Measurements from ENCODE around the gene NFE2L2. TPM values are rescaled to one million over a fixed set of nuclear protein-coding genes. Genes with fewer than 3 reads are reported as not detected.
A peak's percentile ranks its signal among the peaks of the same experiment; 100 is the strongest.

Gene NFE2L2
- total and polyA plus RNA-seq, 9 of the 15 experiments (the other 6 are each of a cell fraction or from before 2014, with no cell fraction given): 29.3 to 120 (median 59.3) TPM

DNA sequence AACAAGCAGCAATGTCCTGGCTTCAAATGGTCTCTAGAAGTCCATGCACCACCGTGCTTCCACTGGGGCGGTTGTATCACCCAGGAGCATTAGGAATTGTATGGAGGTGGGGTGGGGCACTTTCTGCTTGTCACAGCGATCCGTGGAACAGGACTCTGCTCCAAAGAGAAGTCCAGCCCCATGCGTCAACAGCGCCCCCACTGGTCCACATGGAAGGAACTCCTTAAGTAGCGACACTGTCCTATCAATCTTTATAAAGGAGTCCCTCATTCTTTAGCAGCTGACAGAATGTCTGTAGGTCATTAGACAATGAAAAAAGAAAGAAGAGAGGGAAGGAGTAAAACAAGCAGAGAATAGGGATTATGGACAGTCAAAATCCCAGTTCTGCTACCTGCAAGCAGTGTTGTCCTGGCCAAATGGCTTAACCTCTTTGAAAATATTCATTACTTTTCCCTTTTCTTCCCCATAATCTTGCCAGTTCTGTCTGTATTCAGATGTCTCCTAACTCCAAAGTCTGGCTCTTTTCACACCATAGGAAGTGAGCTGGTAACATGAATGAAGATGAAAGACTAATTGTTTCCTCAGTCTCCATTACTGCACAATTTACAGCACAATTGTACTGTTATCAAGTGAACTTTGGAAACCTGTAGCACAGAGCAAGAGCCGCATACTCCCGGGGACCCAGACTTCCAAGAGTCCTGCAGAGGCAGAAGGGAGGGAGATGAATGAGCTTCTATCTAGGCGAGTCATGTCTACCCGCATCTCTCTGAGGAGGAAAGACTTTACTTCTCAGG is 9.9 kb downstream of the NFE2L2 start (continued):
- TF ChIP-seq ZNF274 (IDR thresholded peaks at IDR 0.05; ENCODE audit: borderline replicate concordance, low read depth, low read length) (no peak), TFAM (CRISPR knock-in tag; conservative IDR thresholded peaks at IDR 0.05) (no peak), HNRNPL (IDR thresholded peaks at IDR 0.05; ENCODE audit: low read depth, low read length) (no peak), LARP7 (IDR thresholded peaks at IDR 0.05) (no peak), KLF13 (tag; IDR thresholded peaks at IDR 0.05; ENCODE audit: borderline replicate concordance, low read depth) (no peak), HMG20A (CRISPR knock-in tag; conservative IDR thresholded peaks at IDR 0.05) (no peak), ELF4 (CRISPR knock-in tag; IDR thresholded peaks at IDR 0.05) (no peak), HNRNPH1 (optimal IDR thresholded peaks at IDR 0.05; ENCODE audit: low read depth, low read length) (no peak), HNRNPK (IDR thresholded peaks at IDR 0.05; ENCODE audit: low read depth, low read length, poor library complexity, severe bottlenecking) (no peak), MCM2 (IDR thresholded peaks at IDR 0.05; ENCODE audit: low read depth) (no peak), ZNF551 (CRISPR knock-in tag; IDR thresholded peaks at IDR 0.05) (no peak), MTF1 (CRISPR knock-in tag; IDR thresholded peaks at IDR 0.05; ENCODE audit: borderline replicate concordance) (no peak), TCF3 (CRISPR knock-in tag; IDR thresholded peaks at IDR 0.05) (no peak), ZNF436 (CRISPR knock-in tag; IDR thresholded peaks at IDR 0.05) (no peak), EHMT2 (IDR thresholded peaks at IDR 0.05) (peak; percentile 46; the same call in 1 of the 2 replicates), ZNF76 (CRISPR knock-in tag; IDR thresholded peaks at IDR 0.05; ENCODE audit: borderline replicate concordance) (no peak), SRF (CRISPR knock-in tag; IDR thresholded peaks at IDR 0.05) (no peak), L3MBTL2 (IDR thresholded peaks at IDR 0.05) (no peak; the same call in 1 of the 2 replicates)
- TF ChIP-seq, protein P1, sequence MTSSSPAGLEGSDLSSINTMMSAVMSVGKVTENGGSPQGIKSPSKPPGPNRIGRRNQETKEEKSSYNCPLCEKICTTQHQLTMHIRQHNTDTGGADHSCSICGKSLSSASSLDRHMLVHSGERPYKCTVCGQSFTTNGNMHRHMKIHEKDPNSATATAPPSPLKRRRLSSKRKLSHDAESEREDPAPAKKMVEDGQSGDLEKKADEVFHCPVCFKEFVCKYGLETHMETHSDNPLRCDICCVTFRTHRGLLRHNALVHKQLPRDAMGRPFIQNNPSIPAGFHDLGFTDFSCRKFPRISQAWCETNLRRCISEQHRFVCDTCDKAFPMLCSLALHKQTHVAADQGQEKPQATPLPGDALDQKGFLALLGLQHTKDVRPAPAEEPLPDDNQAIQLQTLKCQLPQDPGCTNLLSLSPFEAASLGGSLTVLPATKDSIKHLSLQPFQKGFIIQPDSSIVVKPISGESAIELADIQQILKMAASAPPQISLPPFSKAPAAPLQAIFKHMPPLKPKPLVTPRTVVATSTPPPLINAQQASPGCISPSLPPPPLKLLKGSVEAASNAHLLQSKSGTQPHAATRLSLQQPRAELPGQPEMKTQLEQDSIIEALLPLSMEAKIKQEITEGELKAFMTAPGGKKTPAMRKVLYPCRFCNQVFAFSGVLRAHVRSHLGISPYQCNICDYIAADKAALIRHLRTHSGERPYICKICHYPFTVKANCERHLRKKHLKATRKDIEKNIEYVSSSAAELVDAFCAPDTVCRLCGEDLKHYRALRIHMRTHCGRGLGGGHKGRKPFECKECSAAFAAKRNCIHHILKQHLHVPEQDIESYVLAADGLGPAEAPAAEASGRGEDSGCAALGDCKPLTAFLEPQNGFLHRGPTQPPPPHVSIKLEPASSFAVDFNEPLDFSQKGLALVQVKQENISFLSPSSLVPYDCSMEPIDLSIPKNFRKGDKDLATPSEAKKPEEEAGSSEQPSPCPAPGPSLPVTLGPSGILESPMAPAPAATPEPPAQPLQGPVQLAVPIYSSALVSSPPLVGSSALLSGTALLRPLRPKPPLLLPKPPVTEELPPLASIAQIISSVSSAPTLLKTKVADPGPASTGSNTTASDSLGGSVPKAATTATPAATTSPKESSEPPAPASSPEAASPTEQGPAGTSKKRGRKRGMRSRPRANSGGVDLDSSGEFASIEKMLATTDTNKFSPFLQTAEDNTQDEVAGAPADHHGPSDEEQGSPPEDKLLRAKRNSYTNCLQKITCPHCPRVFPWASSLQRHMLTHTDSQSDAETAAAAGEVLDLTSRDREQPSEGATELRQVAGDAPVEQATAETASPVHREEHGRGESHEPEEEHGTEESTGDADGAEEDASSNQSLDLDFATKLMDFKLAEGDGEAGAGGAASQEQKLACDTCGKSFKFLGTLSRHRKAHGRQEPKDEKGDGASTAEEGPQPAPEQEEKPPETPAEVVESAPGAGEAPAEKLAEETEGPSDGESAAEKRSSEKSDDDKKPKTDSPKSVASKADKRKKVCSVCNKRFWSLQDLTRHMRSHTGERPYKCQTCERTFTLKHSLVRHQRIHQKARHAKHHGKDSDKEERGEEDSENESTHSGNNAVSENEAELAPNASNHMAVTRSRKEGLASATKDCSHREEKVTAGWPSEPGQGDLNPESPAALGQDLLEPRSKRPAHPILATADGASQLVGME (CRISPR knock-in tag; IDR thresholded peaks at IDR 0.05): no peak
- TF ChIP-seq, protein P2, sequence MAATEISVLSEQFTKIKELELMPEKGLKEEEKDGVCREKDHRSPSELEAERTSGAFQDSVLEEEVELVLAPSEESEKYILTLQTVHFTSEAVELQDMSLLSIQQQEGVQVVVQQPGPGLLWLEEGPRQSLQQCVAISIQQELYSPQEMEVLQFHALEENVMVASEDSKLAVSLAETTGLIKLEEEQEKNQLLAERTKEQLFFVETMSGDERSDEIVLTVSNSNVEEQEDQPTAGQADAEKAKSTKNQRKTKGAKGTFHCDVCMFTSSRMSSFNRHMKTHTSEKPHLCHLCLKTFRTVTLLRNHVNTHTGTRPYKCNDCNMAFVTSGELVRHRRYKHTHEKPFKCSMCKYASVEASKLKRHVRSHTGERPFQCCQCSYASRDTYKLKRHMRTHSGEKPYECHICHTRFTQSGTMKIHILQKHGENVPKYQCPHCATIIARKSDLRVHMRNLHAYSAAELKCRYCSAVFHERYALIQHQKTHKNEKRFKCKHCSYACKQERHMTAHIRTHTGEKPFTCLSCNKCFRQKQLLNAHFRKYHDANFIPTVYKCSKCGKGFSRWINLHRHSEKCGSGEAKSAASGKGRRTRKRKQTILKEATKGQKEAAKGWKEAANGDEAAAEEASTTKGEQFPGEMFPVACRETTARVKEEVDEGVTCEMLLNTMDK (IDR thresholded peaks at IDR 0.05; ENCODE audit: borderline replicate concordance, insufficient read depth, low read depth, low read length, poor library complexity, severe bottlenecking): peak; percentile 87

All from K562 (cell line).